HL-60 (cell line): ENCODE data around the gene ADAMTSL3.

Experiments
- DNase-seq, 2 experiments: peaks; one replicate each; pipeline ENCODE4 v3.0.0-alpha.2; 2010 to 2020; ENCODE audit warnings: low read depth in 1 of 2, low spot score in 1 of 2
- H3K27ac ChIP-seq: fragments of 250-450 bp; sonication (Bioruptor Pico); replicated peaks from 2 replicates; pipeline ENCODE4 v1.5.1; 2020; ENCODE audit warnings: mild to moderate bottlenecking, moderate library complexity
- H3K27me3 ChIP-seq: fragments of 250-450 bp; sonication (Bioruptor Pico); 2 replicates; pipeline ENCODE4 v1.5.1; 2021; ENCODE audit warnings: mild to moderate bottlenecking, moderate library complexity; ENCODE audit not compliant: insufficient read depth, poor library complexity, severe bottlenecking
- H3K4me3 ChIP-seq: replicated peaks from 2 replicates; pipeline ENCODE4 v1.5.1; 2011; ENCODE audit warnings: mild to moderate bottlenecking, control low read depth, low read length; ENCODE audit not compliant: insufficient read depth
- GABPA ChIP-seq: IDR thresholded peaks from 2 replicates; pipeline ENCODE4 v1.6.1; 2012; ENCODE audit warnings: low read depth
- POLR2AphosphoS5 ChIP-seq: IDR thresholded peaks from 2 replicates; pipeline ENCODE4 v1.6.1; 2012; ENCODE audit warnings: low read depth
- SPI1 ChIP-seq: IDR thresholded peaks from 2 replicates; pipeline ENCODE4 v1.6.1; 2012; ENCODE audit warnings: low read depth, mild to moderate bottlenecking, borderline replicate concordance
- TF ChIP-seq, protein P1 (sequence below): IDR thresholded peaks from one replicate; pipeline ENCODE4 v1.5.1; 2011; ENCODE audit warnings: low read length, control low read depth, inconsistent platforms; ENCODE audit not compliant: insufficient read depth
- TF ChIP-seq, protein P2 (sequence below): IDR thresholded peaks from 2 replicates; pipeline ENCODE4 v1.6.1; 2012; ENCODE audit warnings: low read depth; ENCODE audit not compliant: insufficient replicate concordance

The ADAMTSL3 gene

DNA sequence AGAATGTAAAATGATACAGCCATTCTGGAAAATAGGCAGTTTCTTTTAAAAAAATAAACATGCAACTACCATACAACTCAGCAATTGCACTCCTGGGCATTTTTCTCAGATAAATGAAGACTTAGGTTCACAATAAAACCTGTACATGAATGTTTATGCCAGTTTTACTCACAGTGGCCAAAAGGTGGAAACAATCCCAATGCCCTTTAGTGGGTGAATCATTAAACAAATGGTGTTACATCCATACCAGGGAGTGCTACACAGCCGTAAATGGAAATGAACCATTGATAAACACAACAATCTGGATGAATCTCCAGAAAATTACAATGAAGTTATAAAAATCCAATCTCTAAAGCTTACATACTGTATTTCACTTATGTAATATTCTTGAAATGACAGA is 140.3 kb downstream of the ADAMTSL3 start:
- Histone ChIP-seq H3K27ac (no peak overlapping the region), H3K4me3 (no peak overlapping the region), H3K27me3 (no peaks in the 10 kb centered on the region)
- DNase-seq, result no peak
- TF ChIP-seq SPI1 (no peak), POLR2AphosphoS5 (no peak), GABPA (no peak)
- TF ChIP-seq, protein P1, sequence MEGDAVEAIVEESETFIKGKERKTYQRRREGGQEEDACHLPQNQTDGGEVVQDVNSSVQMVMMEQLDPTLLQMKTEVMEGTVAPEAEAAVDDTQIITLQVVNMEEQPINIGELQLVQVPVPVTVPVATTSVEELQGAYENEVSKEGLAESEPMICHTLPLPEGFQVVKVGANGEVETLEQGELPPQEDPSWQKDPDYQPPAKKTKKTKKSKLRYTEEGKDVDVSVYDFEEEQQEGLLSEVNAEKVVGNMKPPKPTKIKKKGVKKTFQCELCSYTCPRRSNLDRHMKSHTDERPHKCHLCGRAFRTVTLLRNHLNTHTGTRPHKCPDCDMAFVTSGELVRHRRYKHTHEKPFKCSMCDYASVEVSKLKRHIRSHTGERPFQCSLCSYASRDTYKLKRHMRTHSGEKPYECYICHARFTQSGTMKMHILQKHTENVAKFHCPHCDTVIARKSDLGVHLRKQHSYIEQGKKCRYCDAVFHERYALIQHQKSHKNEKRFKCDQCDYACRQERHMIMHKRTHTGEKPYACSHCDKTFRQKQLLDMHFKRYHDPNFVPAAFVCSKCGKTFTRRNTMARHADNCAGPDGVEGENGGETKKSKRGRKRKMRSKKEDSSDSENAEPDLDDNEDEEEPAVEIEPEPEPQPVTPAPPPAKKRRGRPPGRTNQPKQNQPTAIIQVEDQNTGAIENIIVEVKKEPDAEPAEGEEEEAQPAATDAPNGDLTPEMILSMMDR, result no peak
- TF ChIP-seq, protein P2, sequence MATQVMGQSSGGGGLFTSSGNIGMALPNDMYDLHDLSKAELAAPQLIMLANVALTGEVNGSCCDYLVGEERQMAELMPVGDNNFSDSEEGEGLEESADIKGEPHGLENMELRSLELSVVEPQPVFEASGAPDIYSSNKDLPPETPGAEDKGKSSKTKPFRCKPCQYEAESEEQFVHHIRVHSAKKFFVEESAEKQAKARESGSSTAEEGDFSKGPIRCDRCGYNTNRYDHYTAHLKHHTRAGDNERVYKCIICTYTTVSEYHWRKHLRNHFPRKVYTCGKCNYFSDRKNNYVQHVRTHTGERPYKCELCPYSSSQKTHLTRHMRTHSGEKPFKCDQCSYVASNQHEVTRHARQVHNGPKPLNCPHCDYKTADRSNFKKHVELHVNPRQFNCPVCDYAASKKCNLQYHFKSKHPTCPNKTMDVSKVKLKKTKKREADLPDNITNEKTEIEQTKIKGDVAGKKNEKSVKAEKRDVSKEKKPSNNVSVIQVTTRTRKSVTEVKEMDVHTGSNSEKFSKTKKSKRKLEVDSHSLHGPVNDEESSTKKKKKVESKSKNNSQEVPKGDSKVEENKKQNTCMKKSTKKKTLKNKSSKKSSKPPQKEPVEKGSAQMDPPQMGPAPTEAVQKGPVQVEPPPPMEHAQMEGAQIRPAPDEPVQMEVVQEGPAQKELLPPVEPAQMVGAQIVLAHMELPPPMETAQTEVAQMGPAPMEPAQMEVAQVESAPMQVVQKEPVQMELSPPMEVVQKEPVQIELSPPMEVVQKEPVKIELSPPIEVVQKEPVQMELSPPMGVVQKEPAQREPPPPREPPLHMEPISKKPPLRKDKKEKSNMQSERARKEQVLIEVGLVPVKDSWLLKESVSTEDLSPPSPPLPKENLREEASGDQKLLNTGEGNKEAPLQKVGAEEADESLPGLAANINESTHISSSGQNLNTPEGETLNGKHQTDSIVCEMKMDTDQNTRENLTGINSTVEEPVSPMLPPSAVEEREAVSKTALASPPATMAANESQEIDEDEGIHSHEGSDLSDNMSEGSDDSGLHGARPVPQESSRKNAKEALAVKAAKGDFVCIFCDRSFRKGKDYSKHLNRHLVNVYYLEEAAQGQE, result no peak

DNA sequence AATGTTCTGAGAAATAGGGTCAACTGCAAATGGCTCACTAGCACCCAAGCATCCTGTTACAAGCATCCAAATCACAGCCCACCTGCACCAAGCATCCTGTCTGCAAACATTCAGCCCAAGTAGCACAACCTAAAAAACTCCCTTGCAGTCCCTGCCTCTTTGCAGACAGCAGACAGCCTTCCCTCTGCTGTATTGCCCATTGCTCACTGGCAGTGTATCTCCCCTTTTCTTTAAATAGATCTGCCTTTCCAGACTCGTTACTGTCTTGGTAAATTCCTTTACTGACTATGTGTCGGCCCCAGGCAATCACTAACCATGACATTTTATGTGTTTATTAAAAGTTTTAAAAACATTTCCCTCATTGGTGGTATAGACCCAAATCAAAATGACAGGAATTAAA is 155.4 kb downstream of the ADAMTSL3 start:
- no peak overlapping the region for H3K27ac ChIP-seq
- DNase-seq, result no peak
- TF ChIP-seq, protein P2, result no peak
- TF ChIP-seq, protein P1, result no peak
- TF ChIP-seq GABPA (no peak), SPI1 (no peak), POLR2AphosphoS5 (no peak)
- H3K4me3 ChIP-seq, result no peak overlapping the region
- H3K27me3 ChIP-seq, result no peaks in the 10 kb centered on the region

DNA sequence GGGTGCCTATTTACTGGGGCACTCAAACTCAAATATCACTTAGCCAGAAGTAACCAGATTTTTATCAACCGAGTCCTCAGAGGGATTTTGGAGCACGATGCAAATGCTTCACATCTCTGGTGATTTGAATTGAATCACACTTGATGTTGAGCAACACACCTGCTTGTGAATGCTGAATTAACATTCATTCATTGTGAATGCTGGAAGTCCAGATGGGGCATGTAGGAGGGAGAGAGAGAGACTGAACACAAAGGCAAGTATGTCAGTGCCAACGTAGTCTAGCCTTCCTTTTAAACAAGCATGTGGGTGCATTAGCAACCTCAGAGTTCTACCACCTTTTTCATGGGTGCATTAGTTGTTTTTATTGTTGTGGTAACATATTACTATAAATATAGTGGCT is 156.2 kb downstream of the ADAMTSL3 start:
- no peak overlapping the region for H3K27ac ChIP-seq
- TF ChIP-seq POLR2AphosphoS5, result no peak
- no peak for TF ChIP-seq SPI1
- no peak for TF ChIP-seq GABPA
- TF ChIP-seq, protein P1, result no peak
- TF ChIP-seq, protein P2, result no peak

More for the DNA sequence above, 156.2 kb downstream of the ADAMTSL3 start:
- no peaks in the 10 kb centered on the region for H3K27me3 ChIP-seq
- DNase-seq, result no peak
- H3K4me3 ChIP-seq, result no peak overlapping the region
